Adipocyte (in vitro differentiated cells): Measurements from ENCODE around the gene ACACB.
A peak's percentile ranks its signal among the peaks of the same experiment; 100 is the strongest.

Source experiments
- DNase-seq: peaks from one replicate; pipeline ENCODE4 v3.0.0-alpha.2; 2015; ENCODE audit warnings: low read depth
- H3K27me3 ChIP-seq: replicated peaks from 2 replicates; pipeline ENCODE4 v1.7.0; 2013; ENCODE audit warnings: mild to moderate bottlenecking, low read length, moderate library complexity; ENCODE audit not compliant: control insufficient read depth, insufficient read depth
- H3K36me3 ChIP-seq: 2 replicates; pipeline ENCODE4 v1.7.0; 2013; ENCODE audit warnings: low read length, mild to moderate bottlenecking, moderate library complexity; ENCODE audit not compliant: control insufficient read depth, insufficient read depth, severe bottlenecking
- H3K4me1 ChIP-seq: 2 replicates; pipeline ENCODE4 v1.7.0; 2013; ENCODE audit warnings: mild to moderate bottlenecking, low read length, moderate library complexity; ENCODE audit not compliant: control insufficient read depth, insufficient read depth
- H3K4me3 ChIP-seq: 2 replicates; pipeline ENCODE4 v1.7.0; 2013; ENCODE audit warnings: mild to moderate bottlenecking, low read length, moderate library complexity
- H3K9ac ChIP-seq: 2 replicates; pipeline ENCODE4 v1.7.0; 2013; ENCODE audit warnings: mild to moderate bottlenecking, low read length, moderate library complexity
- H3K9me3 ChIP-seq: 2 replicates; pipeline ENCODE4 v1.7.0; 2013; ENCODE audit warnings: mild to moderate bottlenecking, low read length, moderate library complexity; ENCODE audit not compliant: control insufficient read depth

ACACB gene

DNA sequence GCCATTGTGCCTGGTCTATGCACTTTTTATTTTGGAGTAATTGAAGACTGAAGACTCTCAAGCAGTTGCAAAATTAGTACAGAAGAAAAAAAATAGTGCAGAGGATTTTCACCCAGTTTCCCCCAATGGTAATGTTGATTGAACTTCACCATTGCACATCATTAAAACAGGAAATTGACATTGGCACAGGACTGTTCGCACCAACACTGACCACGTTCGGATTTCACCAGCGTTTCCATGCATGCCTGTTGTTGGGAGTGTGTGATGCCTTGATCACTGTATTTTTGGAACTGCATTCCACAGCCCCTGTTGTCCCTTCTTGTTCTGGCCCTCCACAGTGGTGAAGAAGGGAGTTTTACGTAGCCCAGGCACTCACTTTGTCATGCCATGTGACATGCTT, 125.5 kb downstream of the ACACB start:
- Histone ChIP-seq H3K9ac (no peak overlapping the region), H3K36me3 (peaks cover 93% of the 10 kb centered on the region)

GRCh38 chr12:109244073-109244472, 127.7 kb downstream of the ACACB start:
- DNase-seq = no peak
- H3K36me3 ChIP-seq = peaks cover 97% of the 10 kb centered on the region
- no peak overlapping the region for H3K4me3 ChIP-seq
- H3K27me3 ChIP-seq = no peaks in the 10 kb centered on the region
- no peaks in the 10 kb centered on the region for H3K4me1 ChIP-seq
- H3K9me3 ChIP-seq = no peaks in the 10 kb centered on the region
- H3K9ac ChIP-seq = no peak overlapping the region

More for the DNA sequence above, 125.5 kb downstream of the ACACB start:
- Histone ChIP-seq H3K4me1 (no peaks in the 10 kb centered on the region), H3K4me3 (no peak overlapping the region), H3K27me3 (no peaks in the 10 kb centered on the region), H3K9me3 (no peaks in the 10 kb centered on the region)
- DNase-seq = no peak

DNA sequence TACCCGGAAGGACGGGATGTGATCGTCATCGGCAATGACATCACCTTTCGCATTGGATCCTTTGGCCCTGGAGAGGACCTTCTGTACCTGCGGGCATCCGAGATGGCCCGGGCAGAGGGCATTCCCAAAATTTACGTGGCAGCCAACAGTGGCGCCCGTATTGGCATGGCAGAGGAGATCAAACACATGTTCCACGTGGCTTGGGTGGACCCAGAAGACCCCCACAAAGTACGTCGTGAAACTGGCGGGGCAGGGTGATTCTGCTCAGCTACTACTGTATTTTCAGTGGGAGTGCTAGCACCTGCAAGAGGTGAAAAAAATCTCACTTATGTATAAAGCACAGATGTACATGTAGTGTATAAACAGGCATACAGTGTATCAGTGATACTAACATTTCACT, 129.8 kb downstream of the ACACB start:
- H3K9ac ChIP-seq = no peak overlapping the region
- no peak for DNase-seq

DNA sequence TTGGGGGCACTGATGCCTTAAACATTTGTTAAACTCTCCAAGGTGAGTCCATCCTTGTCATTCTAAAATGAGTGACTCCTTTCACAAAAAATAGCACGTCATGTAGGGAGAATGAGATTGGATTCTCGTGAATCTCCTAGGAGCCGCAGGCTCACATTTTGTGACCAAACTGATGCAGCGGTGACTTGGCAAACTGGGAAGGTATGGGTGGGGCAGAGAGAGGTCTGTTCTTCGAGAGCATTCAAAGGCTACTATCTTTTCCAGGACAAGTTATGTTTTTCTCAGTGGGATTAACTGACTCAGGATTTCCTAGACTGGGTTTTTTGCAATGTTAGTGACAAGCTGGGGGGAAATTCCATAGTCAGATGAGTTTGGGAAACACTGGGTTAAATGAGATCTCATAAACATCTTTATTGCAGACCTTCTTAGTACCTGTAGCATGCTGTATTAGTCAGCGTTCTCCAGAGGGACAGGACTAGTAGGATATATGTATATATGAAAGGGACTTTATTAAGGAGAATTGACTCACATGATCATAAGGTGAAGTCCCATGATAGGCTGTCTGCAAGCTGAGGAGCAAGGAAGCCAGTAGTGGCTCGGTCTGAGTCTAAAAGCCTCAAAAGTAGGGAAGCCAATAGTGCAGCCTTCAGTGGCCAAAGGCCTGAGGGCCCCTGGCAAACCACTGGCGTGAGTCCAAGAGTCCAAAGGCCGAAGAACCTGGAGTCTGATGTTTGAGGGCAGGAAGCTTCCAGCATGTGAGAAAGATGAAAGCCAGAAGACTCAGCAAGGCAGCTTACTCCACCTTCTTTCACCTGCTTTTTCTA, 131.7 kb downstream of the ACACB start:
- Histone ChIP-seq H3K4me1 (no peaks in the 10 kb centered on the region), H3K36me3 (peaks cover 99% of the 10 kb centered on the region), H3K9me3 (no peaks in the 10 kb centered on the region), H3K27me3 (no peaks in the 10 kb centered on the region), H3K9ac (no peak overlapping the region), H3K4me3 (no peak overlapping the region)
- DNase-seq = no peak

More for the DNA sequence above, 129.8 kb downstream of the ACACB start:
- H3K4me3 ChIP-seq = no peak overlapping the region
- peaks cover 99% of the 10 kb centered on the region for H3K36me3 ChIP-seq
- no peaks in the 10 kb centered on the region for H3K27me3 ChIP-seq
- H3K4me1 ChIP-seq = no peaks in the 10 kb centered on the region
- H3K9me3 ChIP-seq = no peaks in the 10 kb centered on the region

GRCh38 chr12:109250523-109250922, 134.1 kb downstream of the ACACB start:
- no peak for DNase-seq
- peaks cover 7% of the 10 kb centered on the region for H3K9me3 ChIP-seq
- H3K4me3 ChIP-seq = no peak overlapping the region
- peaks cover 100% of the 10 kb centered on the region for H3K36me3 ChIP-seq
- no peaks in the 10 kb centered on the region for H3K4me1 ChIP-seq
- no peaks in the 10 kb centered on the region for H3K27me3 ChIP-seq
- no peak overlapping the region for H3K9ac ChIP-seq

- H3K4me3 ChIP-seq = no peak overlapping the region
- H3K9me3 ChIP-seq = peaks cover 7% of the 10 kb centered on the region
- H3K36me3 ChIP-seq = peaks cover 97% of the 10 kb centered on the region
- DNase-seq = no peak
- no peaks in the 10 kb centered on the region for H3K4me1 ChIP-seq
- no peak overlapping the region for H3K9ac ChIP-seq
- H3K27me3 ChIP-seq = no peaks in the 10 kb centered on the region
Measured at GRCh38 chr12:109252799-109253198, 136.4 kb downstream of the ACACB start.

DNA sequence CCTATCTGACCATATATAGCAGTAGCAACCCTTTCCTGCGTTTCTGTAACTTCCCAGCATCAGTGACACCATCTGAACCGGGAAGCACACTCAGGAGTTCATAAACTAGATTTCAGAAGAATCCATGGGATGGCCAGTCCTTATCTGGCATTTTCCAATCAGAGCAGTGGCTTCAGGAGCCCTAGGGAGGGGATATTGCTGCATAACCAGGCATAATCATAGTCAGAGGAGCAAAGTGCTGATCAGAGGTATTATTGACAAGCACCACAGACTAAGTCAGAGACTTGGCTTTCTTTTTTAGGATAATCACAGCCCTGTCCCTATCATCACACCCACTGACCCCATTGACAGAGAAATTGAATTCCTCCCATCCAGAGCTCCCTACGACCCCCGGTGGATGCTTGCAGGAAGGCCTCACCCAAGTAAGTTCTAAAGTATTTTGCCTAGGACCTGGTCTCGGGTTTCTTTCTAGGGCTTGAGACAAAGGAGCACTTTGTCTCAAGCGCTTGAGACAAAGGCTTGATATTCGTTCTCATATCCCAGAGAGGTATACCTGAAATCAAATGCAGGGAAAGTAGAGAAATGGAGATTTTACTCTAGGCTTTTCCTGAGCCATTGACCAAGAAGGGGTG, 137.6 kb downstream of the ACACB start:
- H3K4me1 ChIP-seq = no peaks in the 10 kb centered on the region
- H3K36me3 ChIP-seq = peaks cover 97% of the 10 kb centered on the region
- H3K9me3 ChIP-seq = peaks cover 7% of the 10 kb centered on the region
- H3K9ac ChIP-seq = no peak overlapping the region
- no peaks in the 10 kb centered on the region for H3K27me3 ChIP-seq
- no peak overlapping the region for H3K4me3 ChIP-seq
- no peak for DNase-seq

GRCh38 chr12:109255377-109255776, 139.0 kb downstream of the ACACB start:
- peaks cover 7% of the 10 kb centered on the region for H3K9me3 ChIP-seq
- H3K27me3 ChIP-seq = no peaks in the 10 kb centered on the region
- peak; percentile 14 for DNase-seq
- H3K4me3 ChIP-seq = no peak overlapping the region
- no peak overlapping the region for H3K9ac ChIP-seq
- no peaks in the 10 kb centered on the region for H3K4me1 ChIP-seq
- peaks cover 97% of the 10 kb centered on the region for H3K36me3 ChIP-seq

- H3K9me3 ChIP-seq = peaks cover 7% of the 10 kb centered on the region
- H3K27me3 ChIP-seq = no peaks in the 10 kb centered on the region
- H3K9ac ChIP-seq = no peak overlapping the region
- DNase-seq = no peak
- no peaks in the 10 kb centered on the region for H3K4me1 ChIP-seq
- H3K36me3 ChIP-seq = peaks cover 97% of the 10 kb centered on the region
- no peak overlapping the region for H3K4me3 ChIP-seq
Measured at GRCh38 chr12:109256011-109256410, 139.6 kb downstream of the ACACB start.

DNA sequence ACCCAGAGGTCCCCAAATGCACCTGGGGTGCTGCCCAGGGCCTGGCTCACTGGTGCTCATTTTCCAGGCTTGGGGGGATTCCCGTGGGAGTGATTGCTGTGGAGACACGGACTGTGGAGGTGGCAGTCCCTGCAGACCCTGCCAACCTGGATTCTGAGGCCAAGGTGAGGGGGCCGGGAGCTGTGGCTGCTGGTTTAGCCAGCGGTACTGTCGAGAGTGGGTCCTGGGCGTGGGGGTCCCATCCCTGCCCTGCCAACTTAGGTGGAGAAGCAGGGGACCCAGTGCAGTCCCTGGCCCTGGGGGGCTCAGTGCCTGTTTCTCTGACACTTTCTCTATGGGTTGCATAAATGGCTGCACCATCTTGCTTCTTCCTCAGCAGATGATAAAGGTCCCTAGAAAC, 141.8 kb downstream of the ACACB start:
- Histone ChIP-seq H3K9me3 (peaks cover 7% of the 10 kb centered on the region), H3K9ac (no peak overlapping the region), H3K36me3 (peaks cover 94% of the 10 kb centered on the region), H3K27me3 (no peaks in the 10 kb centered on the region), H3K4me1 (no peaks in the 10 kb centered on the region), H3K4me3 (no peak overlapping the region)
- DNase-seq = no peak

- Histone ChIP-seq H3K4me3 (no peak overlapping the region), H3K36me3 (peaks cover 94% of the 10 kb centered on the region), H3K27me3 (no peaks in the 10 kb centered on the region), H3K9me3 (peaks cover 3% of the 10 kb centered on the region), H3K9ac (no peak overlapping the region), H3K4me1 (no peaks in the 10 kb centered on the region)
- no peak for DNase-seq
Measured at GRCh38 chr12:109258607-109259544, 142.5 kb downstream of the ACACB start.
